Body of pancreas (tissue), 4 donors: ENCODE results near the gene IFNL1.

Experiments used
- POLR2A ChIP-seq, 3 donors: fragments of 450-650 bp; IDR thresholded peaks; one replicate each; pipeline ENCODE4 v1.6.1; 2016; ENCODE audit warnings: antibody characterized with exemption in 3 of 3, mild to moderate bottlenecking in 2 of 3
- TF ChIP-seq, protein P1 (sequence below), 7 experiments: fragments of 450-650 bp in 4 of 7; fragments of 200-600 bp in 3 of 7; sonication (generic) in 3 of 7; IDR thresholded peaks; one replicate each; pipeline ENCODE4 v1.5.1; 2016 to 2019; ENCODE audit warnings: antibody characterized with exemption in 7 of 7

DNA sequence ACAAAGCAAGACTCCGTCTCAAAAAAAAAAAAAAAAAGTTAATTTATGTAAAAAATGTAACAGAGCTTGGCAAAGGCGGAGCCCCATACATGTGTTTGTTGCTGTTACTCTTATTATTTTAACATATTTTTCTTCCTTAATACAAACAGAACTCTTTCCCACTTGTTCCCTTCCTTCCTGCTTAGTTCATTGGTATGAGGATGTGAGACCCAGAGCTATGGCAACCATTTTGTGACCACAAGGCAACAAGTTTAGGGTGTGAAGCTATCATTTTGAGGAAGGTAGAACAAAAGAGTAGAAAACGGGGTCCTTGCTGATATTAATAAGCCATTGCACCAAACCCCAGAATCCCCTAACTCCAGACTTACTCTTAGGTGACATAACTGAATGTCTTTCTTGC lies 5.4 kb downstream of the IFNL1 start:
- TF ChIP-seq POLR2A (IDR thresholded peaks at IDR 0.05) = no peak
- TF ChIP-seq, protein P1, sequence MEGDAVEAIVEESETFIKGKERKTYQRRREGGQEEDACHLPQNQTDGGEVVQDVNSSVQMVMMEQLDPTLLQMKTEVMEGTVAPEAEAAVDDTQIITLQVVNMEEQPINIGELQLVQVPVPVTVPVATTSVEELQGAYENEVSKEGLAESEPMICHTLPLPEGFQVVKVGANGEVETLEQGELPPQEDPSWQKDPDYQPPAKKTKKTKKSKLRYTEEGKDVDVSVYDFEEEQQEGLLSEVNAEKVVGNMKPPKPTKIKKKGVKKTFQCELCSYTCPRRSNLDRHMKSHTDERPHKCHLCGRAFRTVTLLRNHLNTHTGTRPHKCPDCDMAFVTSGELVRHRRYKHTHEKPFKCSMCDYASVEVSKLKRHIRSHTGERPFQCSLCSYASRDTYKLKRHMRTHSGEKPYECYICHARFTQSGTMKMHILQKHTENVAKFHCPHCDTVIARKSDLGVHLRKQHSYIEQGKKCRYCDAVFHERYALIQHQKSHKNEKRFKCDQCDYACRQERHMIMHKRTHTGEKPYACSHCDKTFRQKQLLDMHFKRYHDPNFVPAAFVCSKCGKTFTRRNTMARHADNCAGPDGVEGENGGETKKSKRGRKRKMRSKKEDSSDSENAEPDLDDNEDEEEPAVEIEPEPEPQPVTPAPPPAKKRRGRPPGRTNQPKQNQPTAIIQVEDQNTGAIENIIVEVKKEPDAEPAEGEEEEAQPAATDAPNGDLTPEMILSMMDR (IDR thresholded peaks at IDR 0.05) = no peak
